Urinary bladder (tissue), 4 donors: Measurements from ENCODE around the gene SH3TC1. TPM values are rescaled to one million over a fixed set of nuclear protein-coding genes. Genes with fewer than 3 reads are reported as not detected.

Source experiments
- DNase-seq: peaks from one replicate; pipeline ENCODE4 v3.0.0-alpha.2; 2015; ENCODE audit errors: extremely low spot score
- H3K27ac ChIP-seq: one replicate; pipeline ENCODE4 v1.5.1; 2013; ENCODE audit warnings: low read depth, mild to moderate bottlenecking, moderate library complexity
- H3K36me3 ChIP-seq: one replicate; pipeline ENCODE4 v1.6.1; 2013; ENCODE audit warnings: mild to moderate bottlenecking, moderate library complexity; ENCODE audit not compliant: insufficient read depth
- H3K4me1 ChIP-seq: one replicate; pipeline ENCODE4 v1.6.1; 2013; ENCODE audit warnings: mild to moderate bottlenecking, moderate library complexity; ENCODE audit not compliant: insufficient read depth
- H3K4me3 ChIP-seq: one replicate; pipeline ENCODE4 v1.5.1; 2013; ENCODE audit warnings: low read depth, low read length
- WGBS: extraction: QIAGEN DNeasy Blood & Tissue Kit; methylation state at CpG from one replicate; pipeline ENCODE4 v1.1.7; 2013; 5-methylcytosine and 5-hydroxymethylcytosine counted together
- polyA plus RNA-seq: library from polyadenylated mRNA; stranded (reverse); fragments of 200-250 nt; gene quantifications from one replicate; pipeline ENCODE4 v1.2.3, GENCODE V29; 2013
- total RNA-seq: library from RNA; depleted of rRNA; stranded (reverse); fragments of >200 nt; gene quantifications from one replicate; pipeline ENCODE4 v1.2.3, GENCODE V29; 2014
- donor health status: healthy with polysubstance abuse.
- donor health status: healthy.

The SH3TC1 gene
- total and polyA plus RNA-seq, 2 donors, result 17.2 to 20.5 TPM

DNA sequence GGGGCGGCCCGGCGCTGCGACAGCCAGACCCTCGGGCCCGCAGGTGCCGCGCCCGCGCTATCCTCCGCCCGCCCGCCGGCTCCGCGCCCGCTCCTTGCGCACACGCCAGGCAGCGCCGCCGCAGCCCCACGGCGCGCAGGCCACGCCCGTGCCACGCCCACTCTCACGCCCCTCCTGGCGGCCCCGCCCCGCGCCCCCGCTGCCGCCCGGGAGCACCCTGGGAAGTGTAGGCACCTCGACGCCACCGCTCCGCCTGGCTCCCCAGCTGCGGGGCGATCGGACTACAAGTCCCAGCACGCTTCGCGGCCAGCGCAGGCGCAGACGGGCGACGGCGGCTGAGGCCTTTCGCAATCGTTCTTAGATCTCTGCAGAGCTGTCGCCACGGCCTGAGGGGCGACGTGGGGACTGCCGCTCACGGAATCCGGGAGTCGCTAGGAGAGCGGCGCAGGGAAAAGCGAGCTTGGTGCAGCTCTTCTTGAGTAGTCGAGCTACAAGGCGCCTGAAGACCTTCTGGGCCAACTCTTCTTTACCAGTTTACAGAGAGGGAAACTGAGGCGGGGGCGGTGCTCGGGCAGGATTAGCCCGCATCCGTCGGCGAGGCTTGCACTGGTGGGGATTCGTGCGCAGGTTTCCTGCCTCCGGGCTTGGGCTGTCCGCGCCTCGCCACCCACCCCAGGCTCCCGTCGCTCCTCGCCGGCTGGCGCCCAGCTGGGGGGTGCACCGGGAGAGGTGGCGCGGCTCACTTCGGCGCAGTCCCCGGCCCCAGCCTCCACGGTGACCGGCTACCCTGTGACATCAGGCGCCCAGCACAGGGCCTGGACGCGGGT is 40.2 kb upstream of the SH3TC1 start, which contains the start of gene ABLIM2:
Gene ABLIM2 (minus strand): TSS at position 104 of the 827 bp plus-strand sequence. CDS start 124 bp downstream, outside the sequence.
- Histone ChIP-seq H3K4me1 (peaks cover 4% of the 10 kb centered on the region), H3K27ac (no peak within 1 kb of the TSS), H3K36me3 (no peaks in the 10 kb centered on the region), H3K4me3 (peak within 1 kb of the TSS; percentile 65)
- peak; percentile 85 for DNase-seq
- WGBS, result under 1% methylated on average over 96 of the region's 96 CpGs

DNA sequence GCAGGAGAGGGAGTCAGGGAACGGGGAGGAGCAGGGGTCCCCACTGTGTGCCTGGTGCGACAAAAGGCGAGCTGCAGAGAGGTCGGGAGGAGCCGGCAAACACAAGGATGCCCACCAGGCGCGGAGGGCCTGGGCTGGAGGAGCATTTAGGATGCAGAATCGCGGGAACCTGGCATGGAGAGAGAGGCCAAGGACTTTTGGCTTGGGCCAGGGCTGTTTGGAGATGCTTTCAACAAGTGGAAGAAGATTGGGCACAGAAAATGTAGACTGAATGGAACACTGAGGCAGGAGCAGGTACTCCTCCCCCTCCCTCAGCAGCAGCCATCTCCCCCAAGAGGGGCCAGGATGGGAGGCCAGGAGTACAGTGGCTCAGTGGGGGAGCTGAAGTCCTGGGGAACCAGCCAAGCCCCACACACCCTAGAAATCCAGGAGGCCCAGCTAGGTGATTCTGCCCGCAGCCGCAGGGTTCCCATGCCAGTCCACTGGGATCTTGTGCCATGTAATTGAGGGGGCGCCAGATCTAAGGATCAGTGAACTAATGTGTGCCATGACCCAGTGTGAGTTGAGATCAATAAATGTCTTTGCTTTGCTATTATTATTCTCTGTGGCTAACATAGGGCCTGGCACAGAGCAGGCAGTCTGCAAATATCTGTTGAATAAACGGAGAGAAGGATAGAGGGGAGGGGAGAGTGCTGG is 39.4 kb upstream of the SH3TC1 start:
- whole genome bisulfite sequencing, result 30% methylated on average over 13 of the region's 13 CpGs
- H3K27ac ChIP-seq, result no peak overlapping the region
- no peak for DNase-seq
- peaks cover 4% of the 10 kb centered on the region for H3K4me1 ChIP-seq
- no peaks in the 10 kb centered on the region for H3K36me3 ChIP-seq
- peak overlapping the region; percentile 65 for H3K4me3 ChIP-seq

DNA sequence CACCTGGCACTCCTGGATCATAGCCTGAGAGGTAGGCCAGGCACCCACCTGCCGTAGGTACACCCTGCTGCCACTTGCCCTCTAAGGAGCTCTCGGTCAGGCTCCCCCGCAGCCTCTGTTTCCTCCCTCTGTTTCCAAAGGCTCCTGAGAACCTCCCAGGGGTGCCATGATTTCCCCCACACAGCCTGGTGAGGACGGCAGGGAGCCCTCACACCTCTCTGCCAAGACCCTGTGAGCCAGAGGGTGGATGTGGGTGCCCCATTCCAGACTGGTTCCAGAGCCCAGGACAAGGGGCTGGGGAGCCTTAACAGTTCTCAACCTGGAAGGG is 38.9 kb upstream of the SH3TC1 start:
- Histone ChIP-seq H3K27ac (no peak overlapping the region), H3K4me3 (no peak overlapping the region), H3K36me3 (no peaks in the 10 kb centered on the region), H3K4me1 (peaks cover 4% of the 10 kb centered on the region)
- no peak for DNase-seq
- 94% methylated on average over 4 of the region's 4 CpGs for WGBS

DNA sequence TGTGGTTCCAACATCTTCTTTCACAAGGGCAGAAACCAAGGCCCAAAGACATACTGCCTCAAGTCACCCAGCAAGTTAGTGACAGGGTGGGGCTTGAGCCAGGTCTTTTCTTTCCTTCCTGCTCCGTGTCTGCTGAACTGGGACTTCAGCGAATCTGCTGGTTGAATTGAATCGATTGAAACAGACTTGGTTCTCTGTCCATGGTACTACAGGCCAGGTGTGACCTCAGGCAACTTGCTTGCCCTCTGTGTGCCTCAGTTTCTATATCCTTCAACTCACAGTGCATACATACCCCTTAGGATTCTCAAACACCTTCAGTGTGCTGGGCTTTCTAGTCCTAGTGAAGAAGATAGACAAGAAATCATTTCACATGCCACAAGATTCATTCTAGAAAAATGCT is 38.5 kb upstream of the SH3TC1 start:
- 51% methylated on average over 3 of the region's 3 CpGs for WGBS
- DNase-seq, result no peak
- H3K36me3 ChIP-seq, result no peaks in the 10 kb centered on the region
- peaks cover 4% of the 10 kb centered on the region for H3K4me1 ChIP-seq
- no peak overlapping the region for H3K4me3 ChIP-seq
- H3K27ac ChIP-seq, result no peak overlapping the region

DNA sequence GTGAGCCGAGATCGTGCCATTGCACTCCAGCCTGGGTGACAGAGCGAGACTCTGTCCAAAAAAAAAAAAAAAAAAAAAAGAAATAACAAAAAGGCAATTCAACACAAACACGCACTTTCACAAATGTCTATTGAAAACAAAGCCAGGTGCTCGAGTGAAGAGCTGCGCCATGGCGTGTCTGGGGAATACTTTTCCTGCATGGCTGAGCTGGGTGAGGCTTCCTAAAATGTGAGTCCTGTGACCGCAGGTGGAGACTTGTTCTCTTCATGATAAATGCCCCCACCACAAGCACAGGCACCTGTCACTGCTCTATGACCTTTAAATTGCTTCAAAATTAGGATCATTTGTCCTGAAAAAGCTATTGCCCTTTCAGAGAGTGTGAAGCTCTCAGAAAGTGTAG is 36.5 kb upstream of the SH3TC1 start:
- Histone ChIP-seq H3K4me3 (no peak overlapping the region), H3K27ac (no peak overlapping the region), H3K36me3 (no peaks in the 10 kb centered on the region), H3K4me1 (peaks cover 4% of the 10 kb centered on the region)
- 83% methylated on average over 8 of the region's 8 CpGs for WGBS
- no peak for DNase-seq

DNA sequence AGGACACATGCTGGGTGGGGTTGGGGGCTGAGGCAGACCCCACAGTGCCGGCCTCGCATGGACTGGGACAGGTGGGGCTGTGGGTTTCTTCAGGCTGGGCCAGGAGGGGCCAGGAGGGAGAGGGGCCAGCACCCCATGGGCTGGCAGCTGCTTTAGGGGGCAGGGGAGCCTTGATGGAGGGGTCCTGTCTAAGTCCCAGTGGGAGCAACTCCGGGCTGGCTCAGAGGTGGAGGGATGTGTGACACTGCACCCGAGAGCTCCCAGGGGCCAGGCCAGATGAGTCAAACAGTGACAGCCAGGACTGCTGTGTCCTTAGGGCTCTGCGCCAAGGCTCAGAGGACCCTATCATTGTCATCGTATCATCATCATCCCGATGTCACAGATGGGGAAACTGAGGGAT is 36.1 kb upstream of the SH3TC1 start:
- Histone ChIP-seq H3K27ac (no peak overlapping the region), H3K4me3 (no peak overlapping the region), H3K4me1 (peaks cover 3% of the 10 kb centered on the region), H3K36me3 (no peaks in the 10 kb centered on the region)
- no peak for DNase-seq
- 79% methylated on average over 7 of the region's 7 CpGs for WGBS

DNA sequence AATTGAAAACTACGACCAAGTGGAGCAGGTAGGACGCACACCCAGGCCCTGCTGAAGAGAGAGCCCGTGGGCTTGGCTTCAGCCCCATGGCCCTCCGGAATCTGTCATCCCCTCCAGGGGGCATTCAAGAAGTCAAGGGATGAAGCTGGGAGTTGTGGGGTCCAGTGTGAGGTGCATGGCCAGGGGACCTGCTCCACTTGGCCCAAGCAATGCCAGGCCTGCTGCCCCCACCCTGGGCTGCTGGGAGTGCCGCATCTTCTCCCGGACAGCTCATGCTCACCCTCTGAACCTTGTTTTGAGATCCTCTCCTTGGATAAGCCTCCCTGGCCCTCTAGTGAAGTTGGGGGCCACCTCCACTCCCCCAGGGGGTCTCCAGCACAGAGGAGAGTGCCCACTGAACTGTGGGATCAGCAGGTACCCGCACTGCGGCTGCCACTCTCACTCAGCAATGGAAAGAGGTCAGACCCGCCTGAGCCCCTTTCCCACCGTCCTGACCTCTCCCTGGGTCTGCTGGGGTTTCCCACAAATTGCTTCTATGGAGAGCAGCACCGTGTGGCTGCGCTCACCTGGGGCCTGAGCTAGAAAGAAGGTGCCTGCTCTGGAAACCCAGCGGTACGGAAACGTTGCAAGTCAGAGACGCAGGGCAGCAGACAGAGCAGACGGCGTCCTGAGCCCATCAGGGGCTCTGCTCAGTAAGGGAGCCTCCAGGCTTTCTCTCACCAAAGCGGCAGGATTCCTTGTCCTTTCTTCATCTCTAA is 35.5 kb upstream of the SH3TC1 start:
- no peaks in the 10 kb centered on the region for H3K4me1 ChIP-seq
- no peak overlapping the region for H3K4me3 ChIP-seq
- 79% methylated on average over 19 of the region's 19 CpGs for WGBS
- no peak for DNase-seq
- no peak overlapping the region for H3K27ac ChIP-seq
- no peaks in the 10 kb centered on the region for H3K36me3 ChIP-seq

DNA sequence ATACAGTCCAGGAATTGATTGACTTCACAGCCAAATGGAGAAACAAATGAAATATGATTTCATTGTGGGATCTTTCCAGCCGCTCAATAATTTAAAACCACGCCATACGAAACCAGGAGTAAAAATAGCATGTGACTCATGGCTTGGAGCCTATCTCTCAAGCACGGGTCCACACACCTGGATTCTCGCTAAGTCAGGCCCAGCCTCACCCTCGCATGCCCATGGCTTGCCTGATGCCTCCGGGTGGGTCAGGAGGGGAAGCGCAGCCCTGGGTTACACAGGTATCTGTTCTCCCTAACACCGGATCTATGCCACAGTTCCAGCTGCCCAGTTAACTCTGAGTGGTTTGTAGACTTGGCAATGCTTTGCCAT is 34.9 kb upstream of the SH3TC1 start:
- no peak overlapping the region for H3K27ac ChIP-seq
- no peaks in the 10 kb centered on the region for H3K4me1 ChIP-seq
- H3K4me3 ChIP-seq, result no peak overlapping the region
- whole genome bisulfite sequencing, result 77% methylated on average over 9 of the region's 9 CpGs
- DNase-seq, result no peak
- no peaks in the 10 kb centered on the region for H3K36me3 ChIP-seq

DNA sequence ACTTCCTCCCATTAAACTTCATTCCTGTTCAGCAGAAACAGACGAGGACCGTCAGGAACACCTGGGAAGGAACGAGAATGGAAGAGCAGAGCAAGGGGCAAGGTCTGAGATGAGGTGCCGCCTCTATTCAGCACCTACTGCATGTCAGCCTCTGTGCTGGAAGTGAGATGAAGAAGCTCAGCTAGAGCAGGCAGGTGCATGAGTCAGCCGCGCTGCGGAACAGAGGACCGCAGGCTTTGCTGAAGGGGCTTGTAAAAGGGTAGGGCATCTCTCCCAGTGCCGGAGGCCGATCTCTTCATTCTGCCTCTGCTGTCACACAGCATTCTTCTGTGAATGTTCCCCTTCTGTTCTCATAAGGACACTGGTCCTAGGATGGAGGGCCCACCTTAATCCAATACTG is 34.4 kb upstream of the SH3TC1 start:
- no peak overlapping the region for H3K27ac ChIP-seq
- no peaks in the 10 kb centered on the region for H3K4me1 ChIP-seq

DNA sequence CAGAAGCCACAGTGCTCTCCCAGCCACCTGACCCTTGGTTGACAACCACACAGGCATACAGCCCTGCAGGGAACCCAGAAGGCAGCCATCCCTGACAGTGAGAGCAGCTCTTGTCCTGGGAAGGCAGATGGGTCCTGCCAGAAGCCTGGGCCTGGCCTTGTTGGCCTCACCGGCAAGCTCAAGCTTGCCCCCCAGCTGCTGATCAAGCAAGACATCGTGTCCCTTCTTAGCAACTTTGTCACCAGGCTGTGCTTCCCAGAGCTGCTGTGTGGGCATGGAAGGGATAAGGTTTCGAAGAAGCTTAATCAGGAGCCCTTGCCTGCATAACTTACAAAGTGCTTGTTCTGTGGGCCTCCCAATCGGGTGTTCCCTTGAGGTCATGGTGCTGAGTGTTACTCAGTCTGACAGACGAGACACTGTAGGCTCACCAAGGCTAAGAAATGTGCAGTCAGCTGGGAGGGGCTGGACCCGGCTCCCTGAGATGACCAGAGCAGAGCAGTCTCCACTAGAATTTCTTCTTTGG is 33.7 kb upstream of the SH3TC1 start:
- H3K4me1 ChIP-seq, result no peaks in the 10 kb centered on the region
- H3K27ac ChIP-seq, result no peak overlapping the region
- H3K36me3 ChIP-seq, result no peaks in the 10 kb centered on the region
- no peak overlapping the region for H3K4me3 ChIP-seq
- DNase-seq, result no peak
- WGBS, result 60% methylated on average over 6 of the region's 6 CpGs

More for the DNA sequence above, 34.4 kb upstream of the SH3TC1 start:
- 79% methylated on average over 10 of the region's 10 CpGs for WGBS
- Histone ChIP-seq H3K36me3 (no peaks in the 10 kb centered on the region), H3K4me3 (no peak overlapping the region)
- DNase-seq, result no peak

DNA sequence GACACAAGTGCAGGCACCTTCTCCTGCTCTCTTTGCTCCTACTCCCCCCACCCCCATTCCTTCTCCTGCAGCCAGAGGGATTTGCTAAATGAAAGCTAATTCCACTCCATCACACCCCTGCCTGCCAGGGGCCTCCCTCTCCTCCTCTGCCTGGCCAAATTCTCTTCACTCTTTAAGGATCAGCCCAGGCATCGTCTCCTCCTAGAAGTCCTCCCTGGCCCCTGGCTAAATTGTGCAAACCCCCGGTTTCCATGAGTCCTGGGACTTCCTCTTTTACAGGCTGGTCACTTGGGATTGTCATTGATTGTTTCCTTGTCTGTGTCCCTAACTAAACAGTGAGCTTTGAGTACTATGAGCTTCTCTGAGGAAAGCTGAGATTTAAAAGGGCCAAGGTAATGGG is 31.8 kb upstream of the SH3TC1 start:
- no peak overlapping the region for H3K4me3 ChIP-seq
- no peak overlapping the region for H3K27ac ChIP-seq
- 45% methylated on average over 2 of the region's 2 CpGs for WGBS
- DNase-seq, result no peak
- no peaks in the 10 kb centered on the region for H3K4me1 ChIP-seq
- no peaks in the 10 kb centered on the region for H3K36me3 ChIP-seq

DNA sequence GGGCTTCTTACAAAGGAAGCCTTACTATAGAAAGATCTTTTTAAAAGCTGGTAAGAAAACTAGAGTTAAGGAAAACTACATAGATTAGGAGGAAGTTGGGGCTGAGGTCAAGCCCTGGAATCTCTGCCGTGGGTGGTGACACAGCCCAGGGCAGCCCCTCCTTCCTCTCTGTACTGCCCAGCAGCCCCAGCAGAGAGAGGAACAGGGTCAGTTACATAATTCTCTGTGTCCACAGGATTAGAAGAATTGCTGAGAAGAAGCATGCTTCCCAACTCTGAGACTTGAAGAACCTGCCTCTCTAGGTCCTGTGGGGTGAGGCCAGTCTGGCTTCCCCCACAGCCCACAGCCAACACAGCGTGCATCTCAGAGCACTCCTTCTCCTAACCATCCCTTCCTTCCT is 31.3 kb upstream of the SH3TC1 start:
- no peak for DNase-seq
- 35% methylated on average over 2 of the region's 2 CpGs for WGBS
- no peaks in the 10 kb centered on the region for H3K4me1 ChIP-seq
- H3K36me3 ChIP-seq, result no peaks in the 10 kb centered on the region
- H3K27ac ChIP-seq, result no peak overlapping the region
- no peak overlapping the region for H3K4me3 ChIP-seq

DNA sequence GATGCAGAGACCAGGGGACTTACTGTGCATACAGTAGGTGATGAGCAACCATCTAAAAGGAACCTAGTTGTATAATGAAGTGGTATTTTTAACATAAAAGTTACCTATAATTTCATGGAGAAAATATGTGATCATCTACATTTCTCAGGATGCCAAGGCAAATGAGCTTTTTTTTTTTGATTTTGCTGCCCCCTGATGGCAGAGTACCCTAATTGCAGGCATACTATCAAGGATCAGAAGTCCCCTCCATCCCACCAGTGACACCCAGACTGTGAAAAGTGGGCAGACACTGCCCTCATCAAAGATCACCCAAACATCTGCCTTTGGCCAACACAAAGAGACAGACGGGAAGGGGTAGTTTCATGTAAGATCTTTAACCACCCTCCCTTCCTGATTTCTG is 30.9 kb upstream of the SH3TC1 start:
- no peaks in the 10 kb centered on the region for H3K36me3 ChIP-seq
- H3K4me1 ChIP-seq, result no peaks in the 10 kb centered on the region
- DNase-seq, result no peak
- 97% methylated on average over 1 of the region's 1 CpG for WGBS
- no peak overlapping the region for H3K27ac ChIP-seq
- H3K4me3 ChIP-seq, result no peak overlapping the region
